Left renal pelvis (tissue), 4 donors: ENCODE measurements around the gene IQCE. TPM values are rescaled to one million over a fixed set of nuclear protein-coding genes. Genes with fewer than 3 reads are reported as not detected.

Experiments used
- DNase-seq, 4 donors: peaks; one replicate each; pipeline ENCODE4 v3.0.0-alpha.2; 2013; ENCODE audit warnings: low read depth in 4 of 4, low spot score in 3 of 4
- polyA plus RNA-seq, 4 donors: library from polyadenylated mRNA; unstranded; fragments of 120-200 nt; gene quantifications; one replicate each; pipeline ENCODE4 v1.2.1, GENCODE V29; 2013; ENCODE audit not compliant: insufficient read length in 4 of 4

IQCE gene
- 10 to 100 TPM; 16.5 to 24.7 (median 19.4) TPM for polyA plus RNA-seq

- DNase-seq, result peak; percentile 64 to 81 (median 78)
Measured at GRCh38 chr7:2558629-2559282, at the start of gene IQCE. IQCE (plus strand) TSS chr7:2558979; CDS start chr7:2559182, 203 bp downstream.

- no peak for DNase-seq
Measured at GRCh38 chr7:2509298-2509906, 49.4 kb upstream of the IQCE start.

GRCh38 chr7:2510130-2510776 is 48.5 kb upstream of the IQCE start:
- no peak for DNase-seq

- no peak for DNase-seq
Measured at GRCh38 chr7:2510909-2511768, 47.6 kb upstream of the IQCE start.

DNA sequence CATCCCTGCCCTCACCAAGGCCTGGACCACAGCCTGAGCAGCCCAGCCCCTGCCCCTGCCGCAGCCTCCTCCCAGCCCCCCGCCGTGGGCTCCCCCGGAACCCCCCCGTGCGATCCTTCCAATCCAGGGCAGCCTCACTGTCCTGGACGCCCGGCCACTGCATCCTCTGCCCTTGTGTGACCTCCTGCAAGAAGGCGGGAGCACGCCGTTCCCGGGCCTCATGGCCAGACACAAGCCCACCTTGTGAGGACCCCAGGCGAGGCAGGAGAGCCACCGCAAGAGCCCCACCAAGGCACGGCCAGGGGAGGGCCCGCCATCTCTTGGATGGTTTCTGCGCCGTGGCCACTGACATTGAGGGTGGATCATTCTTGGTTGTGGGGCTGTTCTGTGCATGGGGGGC is 47.0 kb upstream of the IQCE start:
- DNase-seq, result no peak

GRCh38 chr7:2512179-2512661 is 46.6 kb upstream of the IQCE start:
- DNase-seq, result no peak

GRCh38 chr7:2512713-2513112 is 46.1 kb upstream of the IQCE start:
- no peak for DNase-seq

GRCh38 chr7:2513702-2514101 is 45.1 kb upstream of the IQCE start:
- DNase-seq, result no peak

DNA sequence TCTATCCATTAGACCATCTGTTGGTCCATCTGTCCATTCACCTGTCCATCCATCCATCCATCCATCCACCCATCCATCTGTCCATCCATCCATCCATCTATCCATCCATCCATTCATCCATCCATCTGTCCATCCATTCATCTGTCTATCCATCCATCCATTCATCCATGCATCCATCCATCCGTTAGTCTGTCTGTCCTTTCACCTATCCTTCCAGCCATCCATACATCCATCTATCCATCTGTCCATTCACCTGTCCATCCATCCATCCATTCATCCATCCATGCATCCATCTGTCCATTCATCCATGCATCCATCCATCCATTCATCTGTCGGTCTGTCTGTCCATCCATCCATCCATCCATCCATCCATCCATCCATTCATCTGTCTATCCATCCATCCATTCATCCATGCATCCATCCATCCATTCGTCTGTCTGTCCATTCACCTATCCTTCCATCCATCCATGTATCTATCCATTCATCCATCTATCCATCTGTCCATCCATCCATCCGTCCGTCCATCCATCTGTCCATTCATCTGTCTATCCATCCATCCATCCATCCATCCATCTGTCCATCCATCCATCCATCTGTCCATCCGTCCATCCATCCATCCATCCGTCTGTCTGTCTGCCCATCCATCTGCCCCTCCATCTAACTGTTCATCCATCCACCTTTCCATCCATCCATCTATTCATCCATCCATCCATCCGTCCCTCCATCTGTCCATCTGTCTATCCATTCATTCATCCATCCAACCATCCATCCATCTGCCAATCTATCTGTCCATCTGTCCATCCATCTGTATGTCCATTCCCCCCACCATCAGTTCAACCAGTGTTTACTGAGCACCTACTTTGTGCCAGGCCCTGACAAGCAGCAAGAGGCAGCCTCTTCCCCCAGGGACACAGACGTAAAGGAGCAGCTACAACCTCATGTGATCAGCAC is 44.0 kb upstream of the IQCE start:
- DNase-seq, result no peak

DNA sequence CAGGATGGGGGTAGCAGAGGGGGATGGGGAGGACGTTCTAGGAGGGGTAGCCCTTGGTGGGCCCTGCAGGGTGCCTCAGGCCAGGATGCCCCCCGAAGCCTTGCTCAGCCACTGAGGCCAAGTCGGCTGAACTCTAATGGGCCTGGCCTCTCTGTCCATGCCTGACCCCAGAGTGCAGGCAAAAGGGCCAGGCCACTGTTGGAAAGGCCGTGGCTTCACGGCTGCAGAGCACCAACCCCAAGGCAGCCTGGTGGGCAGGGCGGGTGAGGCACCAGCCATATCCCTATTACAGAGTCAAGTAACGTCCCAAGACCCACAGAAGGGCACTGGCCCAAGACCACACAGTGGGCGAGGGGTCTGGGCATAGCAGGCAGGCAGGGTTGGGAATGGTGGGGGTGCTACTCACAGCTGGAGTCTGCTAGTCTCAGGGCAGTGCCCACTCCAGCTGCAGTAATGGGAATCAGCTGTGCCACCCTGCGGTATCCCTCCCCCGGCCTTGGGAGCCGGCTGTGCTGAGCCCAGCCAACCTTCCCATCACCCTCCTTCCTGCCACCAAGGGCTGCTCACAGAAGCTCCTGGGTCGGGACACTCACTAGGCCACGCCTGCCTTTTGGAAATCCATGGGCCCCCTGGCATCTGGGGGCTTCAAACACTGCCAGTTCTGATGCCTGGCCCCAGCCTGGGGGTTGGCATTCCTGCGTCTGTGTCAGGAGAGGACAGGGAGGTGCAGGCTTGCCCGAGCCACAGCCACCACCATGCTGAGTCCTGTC is 43.2 kb upstream of the IQCE start:
- DNase-seq, result no peak

GRCh38 chr7:2516194-2516555 is 42.6 kb upstream of the IQCE start:
- DNase-seq, result no peak

GRCh38 chr7:2517026-2517425 is 41.8 kb upstream of the IQCE start:
- no peak for DNase-seq

DNA sequence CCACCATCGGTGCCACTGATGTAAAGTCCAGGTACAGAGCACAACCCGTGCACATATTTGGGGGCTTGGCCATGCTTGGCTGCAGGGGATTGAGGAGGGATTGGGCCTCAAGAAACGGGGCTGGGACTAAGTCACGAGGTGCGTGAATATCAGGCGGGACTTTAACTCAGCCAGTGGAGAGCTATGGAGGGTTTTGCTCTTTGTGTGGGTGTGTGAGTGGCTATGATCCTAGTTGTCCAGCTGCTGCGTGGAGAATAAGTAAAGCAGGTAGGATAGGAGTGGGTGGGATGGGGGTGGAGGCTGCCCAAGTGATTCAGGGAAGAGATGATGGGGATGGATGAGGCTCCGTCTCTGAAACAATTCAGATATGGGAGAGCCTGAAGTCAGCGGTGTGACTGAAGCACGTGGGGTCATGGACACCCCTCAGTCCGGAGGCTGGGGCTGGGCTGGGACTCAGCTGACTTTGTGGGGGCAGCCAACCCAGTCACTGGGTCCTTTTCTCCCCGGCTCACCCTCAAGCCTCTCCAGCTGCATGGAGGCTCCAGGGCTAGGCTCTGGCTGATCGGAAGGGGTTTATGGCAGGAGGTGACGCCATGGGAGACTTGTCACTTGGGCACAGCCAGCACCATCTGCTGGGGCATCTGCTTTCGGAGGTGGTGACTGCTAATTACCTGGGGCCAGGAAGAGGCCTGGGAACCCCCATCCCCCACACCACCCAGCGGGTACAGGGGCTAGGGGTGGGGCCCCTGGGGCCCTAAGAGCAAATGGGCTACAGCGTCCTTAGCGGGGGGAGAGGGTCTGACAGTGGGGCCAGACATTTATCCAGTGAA is 40.9 kb upstream of the IQCE start:
- DNase-seq, result no peak

GRCh38 chr7:2518737-2519118 is 40.1 kb upstream of the IQCE start:
- no peak for DNase-seq

DNA sequence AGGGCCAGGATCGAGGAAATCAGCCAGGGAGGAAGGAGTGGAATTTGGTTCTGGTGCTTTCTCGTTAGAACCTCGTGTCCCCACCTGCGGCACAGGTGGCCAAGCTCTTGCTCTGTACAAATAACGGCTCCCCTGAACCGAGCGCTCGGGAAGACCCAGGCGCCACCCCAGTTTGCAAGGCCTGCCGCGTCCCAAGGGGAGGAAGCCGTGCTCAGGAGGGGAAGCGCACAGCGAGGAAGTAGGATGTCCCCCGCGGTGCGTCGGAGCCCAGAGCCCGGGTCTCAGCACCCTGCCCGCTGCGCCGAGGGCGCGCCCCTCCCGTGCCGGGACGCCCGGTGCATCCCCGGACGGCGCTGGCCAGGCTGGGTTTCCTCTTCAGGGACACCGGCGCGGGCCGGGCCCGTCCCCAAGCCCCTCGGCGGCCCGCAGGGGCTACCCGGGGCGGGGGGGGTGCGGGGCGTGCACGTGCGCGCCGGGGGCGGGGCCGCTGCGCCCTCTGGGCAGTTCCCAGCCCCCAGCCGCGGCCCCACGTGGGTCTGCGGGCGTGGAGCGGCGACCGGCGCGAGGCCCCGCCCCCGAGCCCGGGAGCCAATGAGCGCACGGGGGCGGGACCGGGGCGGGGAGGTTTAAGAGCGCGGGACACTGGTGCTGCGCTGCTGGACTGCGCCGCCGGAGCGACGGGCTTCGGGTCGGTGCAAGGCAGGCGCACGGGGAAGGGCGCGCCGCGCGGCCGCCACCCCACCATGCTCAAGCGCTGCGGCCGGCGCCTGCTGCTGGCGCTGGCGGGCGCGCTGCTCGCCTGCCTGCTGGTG is 39.5 kb upstream of the IQCE start, which contains the start of gene LFNG:
Gene LFNG, plus strand, starts transcription at position 656 of the 812 bp plus-strand sequence. Its CDS starts 88 bp downstream, at position 744.
- DNase-seq, result peak in 2 of 4 donors; percentile 79 to 81

DNA sequence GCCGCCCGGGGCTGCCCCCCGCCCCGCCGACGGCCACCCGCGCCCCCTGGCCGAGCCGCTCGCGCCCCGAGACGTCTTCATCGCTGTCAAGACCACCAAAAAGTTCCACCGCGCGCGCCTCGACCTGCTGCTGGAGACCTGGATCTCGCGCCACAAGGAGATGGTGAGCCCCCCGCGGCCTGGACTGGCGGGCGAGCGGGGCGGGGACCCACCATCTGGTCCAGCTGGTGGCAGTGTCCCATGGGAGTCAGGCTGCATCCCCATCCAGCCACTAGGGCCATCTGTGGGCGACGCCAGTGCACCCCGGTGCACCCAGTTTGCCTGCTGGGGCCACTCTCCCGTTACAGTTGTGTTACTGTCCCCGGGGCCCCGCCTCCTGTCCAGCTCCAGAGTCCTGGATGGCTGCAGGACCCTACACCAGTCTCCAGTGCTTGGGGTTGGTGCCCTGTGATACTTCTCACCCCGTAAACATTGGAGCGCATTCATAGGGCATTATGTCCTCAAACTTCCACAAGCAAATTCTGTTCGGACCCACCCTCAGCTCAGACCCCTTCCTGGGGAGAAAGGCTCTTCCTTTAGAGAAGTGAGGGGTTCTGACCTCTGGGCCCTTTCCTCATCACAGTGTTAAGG is 38.5 kb upstream of the IQCE start:
- DNase-seq, result no peak

GRCh38 chr7:2520761-2521290 is 38.0 kb upstream of the IQCE start:
- no peak for DNase-seq
